GM12878 (cell line): Measurements from ENCODE around the gene MYH9. TPM values are rescaled to one million over a fixed set of nuclear protein-coding genes. Genes with fewer than 3 reads are reported as not detected.
"Not testable (repeated sequence)": the region's sequence is repeated elsewhere in the genome, so short reads cannot be mapped to it uniquely, and the experiment has no call there.

Source experiments
- ATAC-seq: fragments of 200-7000 bp; cut with Tn5 transposase; 3 replicates; pipeline ENCODE4 v1.9.1; 2020; ENCODE audit warnings: mild to moderate bottlenecking, moderate library complexity
- BruUV-seq: library from RNA; stranded (reverse); fragments of 400-500 nt; replicated peaks from 2 replicates; lab custom pipeline; 2021; lab: Mats Ljungman, UMichigan
- CTCF ChIA-PET: fragments of 300-600 bp; sonication (Branson Sonifier 250); formaldehyde crosslinking; extraction: SDS; loops from one replicate; lab custom pipeline; 2021; ENCODE audit warnings: inconsistent platforms; lab: Yijun Ruan, JAX
- POLR2A ChIA-PET: fragments of 350-600 bp; formaldehyde crosslinking; extraction: SDS; loops from one replicate; lab custom pipeline; 2021; ENCODE audit warnings: inconsistent platforms; lab: Charles Lee
- RAD21 ChIA-PET: fragments of 300-600 bp; sonication (Branson Sonifier 250); formaldehyde crosslinking; loops from one replicate; lab custom pipeline; 2023; ENCODE audit warnings: antibody characterized with exemption; ENCODE audit not compliant: unreplicated experiment; lab: Charles Lee
- SMC1A ChIA-PET: fragments of 300-600 bp; sonication (Branson Sonifier 250); formaldehyde crosslinking; loops from one replicate; lab custom pipeline; 2023; ENCODE audit not compliant: unreplicated experiment, uncharacterized antibody; lab: Charles Lee
- DNase-seq: peaks from one replicate; pipeline ENCODE4 v3.0.0-alpha.2; 2011; ENCODE audit warnings: low read depth, low spot score
- FAIRE-seq: peaks from 3 replicates; lab custom pipeline; 2011; peaks lifted over from hg19 to GRCh38; lab: Jason Lieb, UNC
- H2AFZ ChIP-seq: 2 replicates; pipeline ENCODE4 v1.6.0; 2011; ENCODE audit warnings: low read depth, low read length, control low read depth; ENCODE audit not compliant: control insufficient read depth
- H3K27ac ChIP-seq: 2 replicates; pipeline ENCODE4 v1.5.1; 2011; ENCODE audit warnings: control low read depth; ENCODE audit not compliant: control insufficient read depth, insufficient read depth
- H3K27me3 ChIP-seq, 2 experiments: replicated peaks in 1 of 2; 2 replicates each; pipeline versions ENCODE4 v1.6.0 to v1.6.1; 2011; ENCODE audit warnings: low read length in 1 of 2; ENCODE audit not compliant: control insufficient read depth in 2 of 2, insufficient read depth in 2 of 2
- H3K36me3 ChIP-seq, 2 experiments: 2 replicates each; pipeline ENCODE4 v1.5.1; 2011; ENCODE audit warnings: low read length in 1 of 2; ENCODE audit not compliant: control insufficient read depth in 2 of 2, insufficient read depth in 2 of 2
- H3K4me1 ChIP-seq: 2 replicates; pipeline ENCODE4 v1.6.1; 2011; ENCODE audit warnings: mild to moderate bottlenecking, low read length, moderate library complexity, mixed read lengths; ENCODE audit not compliant: control insufficient read depth, insufficient read depth
- H3K4me2 ChIP-seq: 2 replicates; pipeline ENCODE4 v1.6.0; 2011; ENCODE audit warnings: control low read depth; ENCODE audit not compliant: control insufficient read depth, insufficient read depth
- H3K4me3 ChIP-seq: fragments of 200-600 bp; sonication (generic); 2 replicates; pipeline ENCODE4 v1.5.1; 2016
- H3K79me2 ChIP-seq: 2 replicates; pipeline ENCODE4 v1.6.0; 2011; ENCODE audit warnings: low read length; ENCODE audit not compliant: control insufficient read depth, insufficient read depth
- H3K9ac ChIP-seq: 2 replicates; pipeline ENCODE4 v1.8.0; 2011; ENCODE audit warnings: low read length, control low read depth, mixed read lengths; ENCODE audit not compliant: control insufficient read depth, insufficient read depth
- H3K9me3 ChIP-seq: replicated peaks from 3 replicates; pipeline ENCODE4 v1.5.1; 2011; ENCODE audit warnings: mild to moderate bottlenecking, low read length; ENCODE audit not compliant: control insufficient read depth, insufficient read depth
- H4K20me1 ChIP-seq: 2 replicates; pipeline ENCODE4 v1.6.0; 2011; ENCODE audit not compliant: control insufficient read depth, insufficient read depth
- BCL3 ChIP-seq: IDR thresholded peaks from 2 replicates; pipeline ENCODE4 v1.6.1; 2011; ENCODE audit warnings: borderline replicate concordance, low read depth, mild to moderate bottlenecking, moderate library complexity, low read length; ENCODE audit not compliant: insufficient read depth, poor library complexity, severe bottlenecking
- BRCA1 ChIP-seq: IDR thresholded peaks from 2 replicates; pipeline ENCODE4 v1.6.1; 2011; ENCODE audit warnings: low read depth, low read length, improper control_type of control experiment
- MLLT1 ChIP-seq: fragments of 450-650 bp; IDR thresholded peaks from 2 replicates; pipeline ENCODE4 v1.6.1; 2016; ENCODE audit warnings: mild to moderate bottlenecking
- NFYB ChIP-seq: IDR thresholded peaks from 2 replicates; pipeline ENCODE4 v1.6.1; 2011; ENCODE audit warnings: low read depth, mild to moderate bottlenecking, low read length, improper control_type of control experiment, moderate library complexity; ENCODE audit not compliant: insufficient read depth
- SIN3A ChIP-seq: IDR thresholded peaks from 2 replicates; pipeline ENCODE4 v1.6.1; 2012; ENCODE audit warnings: low read depth, low read length, improper control_type of control experiment
- YBX1 ChIP-seq: fragments of 450-650 bp; IDR thresholded peaks from 2 replicates; pipeline ENCODE4 v1.6.1; 2016; ENCODE audit warnings: antibody characterized with exemption
- ZNF687 ChIP-seq: fragments of 450-650 bp; IDR thresholded peaks from 2 replicates; pipeline ENCODE4 v1.6.1; 2017; ENCODE audit warnings: mild to moderate bottlenecking, moderate library complexity
- WGBS: methylation state at CpG from one replicate; pipeline ENCODE4 v1.1.6; 2016; ENCODE audit warnings: low lambda C conversion rate; ENCODE audit not compliant: insufficient replicate concordance, insufficient coverage; ENCODE audit errors: missing lambda C conversion rate; 5-methylcytosine and 5-hydroxymethylcytosine counted together
- in situ Hi-C: fragments of 300-500 bp; cut with MboI; formaldehyde crosslinking; loops from 9 replicates; pipeline ENCODE4 v1.14.3; 2018; ENCODE audit warnings: mixed read lengths
- intact Hi-C: fragments of 100-400 bp; cut with micrococcal nuclease; formaldehyde crosslinking; loops from one replicate; pipeline ENCODE4 v1.14.2; 2022; ENCODE audit not compliant: unreplicated experiment
- polyA plus RNA-seq, 11 experiments: library from polyadenylated mRNA; depleted of rRNA in 4 of 11; unstranded in 6 of 11; stranded (reverse) in 5 of 11; fragments of >200 nt; fragmentation: Nextera tagmentation in 4 of 11; fragmentation: Illumina TruSeq in 1 of 11; extraction: Ambion mirVana in 4 of 11; extraction: Trizol in 1 of 11; gene quantifications; 1 replicate in 1 of 11; 2 replicates in 10 of 11; pipeline versions ENCODE4 v1.2.1 to v1.2.3, GENCODE V29; 2011 to 2016; ENCODE audit warnings: inconsistent platforms in 2 of 11, missing spikeins in 2 of 11, low read depth in 1 of 11
- total RNA-seq, 4 experiments: library from RNA; depleted of rRNA in 3 of 4; stranded (reverse); fragments of >200 nt in 3 of 4; fragmentation: Illumina TruSeq in 1 of 4; extraction: Trizol in 1 of 4; gene quantifications; 2 replicates each; pipeline versions ENCODE4 v1.2.1 to v1.2.3, GENCODE V29; 2013 to 2021

Gene MYH9
- total and polyA plus RNA-seq, 10 of the 15 experiments (the other 5 are each of a cell fraction or from before 2014, with no cell fraction given): 5.1 to 525 (median 145) TPM

GRCh38 chr22:36267058-36267457 is 120.7 kb downstream of the MYH9 start (continued):
- TF ChIP-seq ZNF687 (no peak), SIN3A (no peak), YBX1 (no peak), BCL3 (no peak), MLLT1 (no peak), BRCA1 (no peak), NFYB (no peak)

DNA sequence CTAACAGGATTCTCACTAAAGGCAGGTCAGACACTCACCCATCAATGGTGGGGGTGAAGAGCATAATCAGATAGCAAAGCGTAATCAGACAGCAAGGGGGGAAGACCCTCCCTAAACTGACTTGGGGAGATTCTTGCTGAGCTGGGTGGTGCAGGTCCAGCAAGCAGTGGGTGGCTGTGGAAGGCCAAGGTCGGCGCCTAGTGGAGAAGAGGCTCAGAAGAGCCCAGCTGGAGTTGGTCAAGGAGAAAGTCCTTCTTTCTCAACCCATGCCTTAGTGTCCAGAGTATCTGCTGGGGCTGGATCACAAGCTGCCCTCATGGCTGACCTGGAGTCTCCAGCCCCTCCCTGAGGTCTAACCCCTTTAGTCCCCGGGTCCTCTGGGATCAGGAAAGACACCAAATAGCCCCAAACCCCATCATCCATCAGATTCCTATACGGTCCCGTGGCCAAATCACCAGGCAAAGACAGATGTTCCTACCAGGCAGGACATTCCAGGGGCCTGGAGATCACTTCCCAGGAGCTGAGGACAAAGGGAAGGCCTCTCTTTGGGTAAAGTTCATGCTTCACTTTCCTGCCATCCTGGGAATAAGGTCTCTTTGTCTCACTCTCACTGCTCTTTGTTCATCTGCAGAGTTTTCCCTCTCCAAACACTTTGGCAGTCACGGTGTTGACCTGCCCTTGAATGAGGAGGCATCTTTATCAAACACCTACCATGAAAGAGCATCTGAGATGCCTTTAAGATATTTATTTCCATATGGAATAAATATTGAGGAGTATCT is 123.7 kb downstream of the MYH9 start:
- H3K27ac ChIP-seq, DNase-seq, in situ Hi-C loops, ATAC-seq, H3K9me3 ChIP-seq, H3K4me1 ChIP-seq, H3K4me3 ChIP-seq, RAD21 ChIA-PET, H4K20me1 ChIP-seq, POLR2A ChIA-PET, H3K27me3 ChIP-seq, intact Hi-C loops, BruUV-seq, H3K4me2 ChIP-seq, FAIRE-seq, H3K9ac ChIP-seq, H2AFZ ChIP-seq, H3K79me2 ChIP-seq: not testable (repeated sequence)
- WGBS: 100% methylated on average over 7 of the region's 7 CpGs
- peaks cover 8 to 14% of the 10 kb centered on the region in 2 experiments for H3K36me3 ChIP-seq
- CTCF ChIA-PET: interaction anchor here (2.4 kb wide), 1 partner anchor 14 kb away, joined by 9 read pairs; no protein-coding TSS in a partner anchor
- SMC1A ChIA-PET: interaction anchor here (0.9 to 1.7 kb wide), 4 partner anchors 14 to 72 kb away, joined by 3 to 5 read pairs (median 3); no protein-coding TSS in a partner anchor

DNA sequence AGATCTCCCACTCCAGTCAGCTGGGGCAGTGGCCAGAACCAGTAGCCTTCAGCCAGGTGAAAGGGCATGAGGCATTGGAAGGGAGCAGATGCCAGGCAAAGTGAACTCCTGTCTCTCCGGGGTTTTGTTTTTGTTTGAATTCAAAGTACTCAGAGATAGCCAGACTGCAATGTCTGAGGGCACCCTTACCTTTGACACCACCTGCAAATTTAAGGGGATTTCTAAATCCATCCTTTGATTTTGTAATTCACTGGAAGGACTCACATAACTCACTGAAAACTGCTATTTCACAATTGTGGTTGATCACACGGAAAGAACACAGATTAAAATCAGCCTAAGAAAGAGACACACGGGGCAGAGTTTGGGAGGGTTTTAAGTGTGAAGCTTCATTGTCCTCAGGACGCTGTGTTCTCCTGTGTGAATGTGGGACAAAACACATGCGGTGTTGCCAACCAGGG is 124.5 kb downstream of the MYH9 start:
- H3K36me3 ChIP-seq: peaks cover 8 to 16% of the 10 kb centered on the region in 2 experiments
- POLR2A ChIA-PET: not testable (repeated sequence)

More for the DNA sequence above, 124.5 kb downstream of the MYH9 start:
- RAD21 ChIA-PET, H3K9me3 ChIP-seq, H3K27ac ChIP-seq, H3K27me3 ChIP-seq, CTCF ChIA-PET, H3K4me2 ChIP-seq, DNase-seq, BruUV-seq, in situ Hi-C loops, FAIRE-seq, SMC1A ChIA-PET, H3K4me3 ChIP-seq, intact Hi-C loops, H3K9ac ChIP-seq, H4K20me1 ChIP-seq, H2AFZ ChIP-seq, ATAC-seq, H3K79me2 ChIP-seq: not testable (repeated sequence)
- peaks cover 11% of the 10 kb centered on the region for H3K4me1 ChIP-seq
- WGBS: 72% methylated on average over 5 of the region's 5 CpGs
